Activated B cell treated with CpG ODN at 0.5 μM for 24 hours (primary cell): Measurements from ENCODE around the gene R3HDM2. TPM values are rescaled to one million over a fixed set of nuclear protein-coding genes. Genes with fewer than 3 reads are reported as not detected.

ENCODE experiments used
- ATAC-seq: fragments of 200-7000 bp; cut with Tn5 transposase; one replicate; pipeline ENCODE4 v1.10.0; 2021; ENCODE audit warnings: low read depth, mild to moderate bottlenecking, moderate library complexity
- CTCF ChIA-PET: fragments of 350-600 bp; sonication (Branson Sonifier 250); formaldehyde crosslinking; loops from one replicate; lab custom pipeline; 2021; ENCODE audit warnings: antibody characterized with exemption; lab: Charles Lee
- POLR2A ChIA-PET: fragments of 350-600 bp; sonication (Branson Sonifier 250); formaldehyde crosslinking; loops from one replicate; lab custom pipeline; 2021; ENCODE audit warnings: antibody characterized with exemption; lab: Charles Lee
- DNase-seq: peaks from one replicate; pipeline ENCODE4 v3.0.0; 2022
- H3K27ac Mint-ChIP-seq: one replicate; pipeline ENCODE4 v1.8.0; 2020; ENCODE audit warnings: mixed read lengths
- H3K27me3 Mint-ChIP-seq: one replicate; pipeline ENCODE4 v1.8.0; 2021; ENCODE audit warnings: mixed read lengths
- H3K36me3 Mint-ChIP-seq: one replicate; pipeline ENCODE4 v1.8.0; 2021; ENCODE audit warnings: low read depth, mixed read lengths
- H3K4me1 Mint-ChIP-seq: one replicate; pipeline ENCODE4 v1.8.0; 2021; ENCODE audit warnings: mixed read lengths
- H3K4me3 Mint-ChIP-seq: one replicate; pipeline ENCODE4 v1.8.0; 2020; ENCODE audit warnings: mild to moderate bottlenecking, mixed read lengths
- H3K9me3 Mint-ChIP-seq: one replicate; pipeline ENCODE4 v1.8.0; 2020; ENCODE audit warnings: mixed read lengths
- intact Hi-C: fragments of 100-400 bp; cut with micrococcal nuclease; formaldehyde crosslinking; loops from one replicate; pipeline ENCODE4 v1.15.1; 2024
- total RNA-seq: library from RNA; stranded (reverse); gene quantifications from 2 replicates; pipeline ENCODE4 v1.2.3, GENCODE V29; 2022
- TF ChIP-seq, protein P1 (sequence below): fragments of 200-600 bp; IDR thresholded peaks from one replicate; pipeline ENCODE4 v1.8.0; 2022; ENCODE audit warnings: antibody characterized with exemption, mild to moderate bottlenecking

The R3HDM2 gene
- total RNA-seq, 1 donor from 2014 or later, result 75.6 TPM

DNA sequence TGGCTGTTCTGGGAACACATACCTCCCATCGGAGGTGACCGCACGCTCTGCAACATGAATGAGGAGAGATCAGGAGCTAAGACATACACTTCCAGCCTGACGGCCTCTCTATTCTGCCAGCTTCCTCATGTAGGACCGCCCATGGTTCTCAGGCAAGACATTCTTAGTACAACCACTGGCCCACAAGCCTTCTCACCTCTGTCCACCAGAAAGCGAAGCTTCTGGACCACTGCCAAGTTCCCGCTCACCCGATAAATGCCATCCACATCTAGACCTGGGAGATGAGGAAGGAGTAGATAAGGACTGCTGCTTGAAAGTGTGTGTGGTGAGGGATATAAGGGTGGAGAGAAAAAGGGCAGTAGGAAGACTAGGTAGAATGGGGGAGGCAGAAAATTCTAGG, 43.6 kb upstream of the R3HDM2 start:
- ChIA-PET POLR2A (interaction anchor here (0.6 to 8.3 kb wide), 5 partner anchors 13 to 63 kb away, joined by 3 to 133 read pairs (median 9); partner anchors contain the start of genes DDIT3 and GLI1), CTCF (interaction anchor here (7.3 kb wide), 1 partner anchor 14 kb away, joined by 74 read pairs; the partner anchor contains the start of gene GLI1)
- TF ChIP-seq, protein P1, sequence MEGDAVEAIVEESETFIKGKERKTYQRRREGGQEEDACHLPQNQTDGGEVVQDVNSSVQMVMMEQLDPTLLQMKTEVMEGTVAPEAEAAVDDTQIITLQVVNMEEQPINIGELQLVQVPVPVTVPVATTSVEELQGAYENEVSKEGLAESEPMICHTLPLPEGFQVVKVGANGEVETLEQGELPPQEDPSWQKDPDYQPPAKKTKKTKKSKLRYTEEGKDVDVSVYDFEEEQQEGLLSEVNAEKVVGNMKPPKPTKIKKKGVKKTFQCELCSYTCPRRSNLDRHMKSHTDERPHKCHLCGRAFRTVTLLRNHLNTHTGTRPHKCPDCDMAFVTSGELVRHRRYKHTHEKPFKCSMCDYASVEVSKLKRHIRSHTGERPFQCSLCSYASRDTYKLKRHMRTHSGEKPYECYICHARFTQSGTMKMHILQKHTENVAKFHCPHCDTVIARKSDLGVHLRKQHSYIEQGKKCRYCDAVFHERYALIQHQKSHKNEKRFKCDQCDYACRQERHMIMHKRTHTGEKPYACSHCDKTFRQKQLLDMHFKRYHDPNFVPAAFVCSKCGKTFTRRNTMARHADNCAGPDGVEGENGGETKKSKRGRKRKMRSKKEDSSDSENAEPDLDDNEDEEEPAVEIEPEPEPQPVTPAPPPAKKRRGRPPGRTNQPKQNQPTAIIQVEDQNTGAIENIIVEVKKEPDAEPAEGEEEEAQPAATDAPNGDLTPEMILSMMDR, result no peak
- peak overlapping the region; percentile 44 for H3K4me3 Mint-ChIP-seq
- H3K36me3 Mint-ChIP-seq, result peaks cover 44% of the 10 kb centered on the region
- intact Hi-C loops, result no loop called here
- H3K27ac Mint-ChIP-seq, result peak overlapping the region; percentile 67
- ATAC-seq (no peak), DNase-seq (no peak)
- no peaks in the 10 kb centered on the region for H3K27me3 Mint-ChIP-seq
- peaks cover 61% of the 10 kb centered on the region for H3K4me1 Mint-ChIP-seq
- H3K9me3 Mint-ChIP-seq, result no peaks in the 10 kb centered on the region

DNA sequence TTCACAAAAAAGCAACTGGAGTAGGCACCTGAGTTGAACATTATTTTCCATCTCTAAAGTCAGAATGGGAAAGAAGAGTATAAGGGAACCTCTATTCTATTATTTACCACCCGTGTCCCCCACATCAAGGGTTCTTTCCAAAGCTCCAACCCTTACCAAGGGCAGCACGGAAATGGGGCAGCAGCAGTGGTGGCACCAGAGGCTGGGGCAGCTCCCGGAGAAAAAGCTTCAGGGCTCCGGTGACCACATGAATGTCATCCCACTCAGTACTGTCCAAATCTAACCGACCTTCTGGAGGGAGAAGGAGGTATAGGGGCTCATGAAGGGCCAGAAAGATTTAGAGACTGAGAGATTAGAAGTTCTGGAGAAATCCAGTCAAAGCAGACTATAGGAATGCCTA, 43.0 kb upstream of the R3HDM2 start:
- Mint-ChIP-seq H3K4me3 (no peak overlapping the region), H3K27ac (no peak overlapping the region), H3K4me1 (peaks cover 55% of the 10 kb centered on the region), H3K9me3 (no peaks in the 10 kb centered on the region), H3K27me3 (no peaks in the 10 kb centered on the region), H3K36me3 (peaks cover 49% of the 10 kb centered on the region)
- DNase-seq (no peak), ATAC-seq (no peak)
- POLR2A ChIA-PET, result interaction anchor here (0.6 to 8.3 kb wide), 3 partner anchors 13 to 64 kb away, joined by 9 to 133 read pairs (median 10); partner anchors contain the start of genes DDIT3 and GLI1
- intact Hi-C loops, result no loop called here
- TF ChIP-seq, protein P1, result no peak
- CTCF ChIA-PET, result interaction anchor here (7.3 kb wide), 1 partner anchor 13 kb away, joined by 74 read pairs; the partner anchor contains the start of gene GLI1

DNA sequence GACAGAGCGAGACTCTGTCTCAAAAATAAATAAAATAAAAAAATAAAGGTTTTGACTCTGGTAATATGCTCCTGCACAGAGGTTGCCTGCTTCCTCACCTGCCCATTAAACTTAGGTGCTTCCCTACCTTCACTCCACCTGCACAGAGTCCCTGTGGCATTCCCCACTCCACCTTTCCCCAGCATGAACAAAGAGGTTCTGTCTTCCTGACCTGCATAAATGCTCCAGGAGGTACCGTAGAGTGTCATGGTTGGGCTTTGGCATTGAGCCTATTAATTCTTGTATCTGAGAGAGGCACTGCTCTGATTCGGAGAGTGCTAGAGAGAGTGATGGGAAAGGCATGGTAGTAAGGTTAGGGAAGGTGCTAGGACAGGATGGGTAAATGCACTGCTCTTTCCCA, 42.5 kb upstream of the R3HDM2 start:
- H3K4me1 Mint-ChIP-seq, result peaks cover 50% of the 10 kb centered on the region
- intact Hi-C loops, result no loop called here
- ChIA-PET POLR2A (interaction anchor here (8.3 kb wide), 1 partner anchor 12 kb away, joined by 133 read pairs; the partner anchor contains the start of gene GLI1), CTCF (interaction anchor here (7.3 kb wide), 1 partner anchor 13 kb away, joined by 74 read pairs; the partner anchor contains the start of gene GLI1)
- no peak for DNase-seq
- TF ChIP-seq, protein P1, result no peak
- no peak overlapping the region for H3K4me3 Mint-ChIP-seq
- no peaks in the 10 kb centered on the region for H3K27me3 Mint-ChIP-seq
- no peak for ATAC-seq
- no peaks in the 10 kb centered on the region for H3K9me3 Mint-ChIP-seq
- H3K36me3 Mint-ChIP-seq, result peaks cover 53% of the 10 kb centered on the region
- H3K27ac Mint-ChIP-seq, result no peak overlapping the region

DNA sequence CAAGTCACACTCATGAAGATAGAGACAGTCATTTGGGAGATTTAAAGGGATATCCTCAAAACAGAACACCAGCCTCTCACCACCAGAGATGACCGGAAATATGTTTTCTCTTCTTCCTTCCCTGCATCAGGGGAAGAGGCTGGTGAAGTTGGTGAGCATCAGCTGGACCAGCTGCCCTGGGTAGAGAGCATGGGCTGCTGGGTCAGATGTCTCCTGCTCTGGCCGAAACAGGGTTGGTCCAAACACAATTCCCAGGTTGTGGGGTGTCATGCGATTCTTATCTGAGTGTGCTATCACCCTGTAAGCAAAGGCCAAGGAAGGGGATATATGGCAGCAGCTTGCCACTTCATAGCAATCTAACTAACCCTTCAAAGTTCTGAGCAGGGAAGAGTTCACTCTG, 41.5 kb upstream of the R3HDM2 start:
- no peak for ATAC-seq
- TF ChIP-seq, protein P1, result no peak
- intact Hi-C loops, result no loop called here
- no peak overlapping the region for H3K4me3 Mint-ChIP-seq
- H3K36me3 Mint-ChIP-seq, result peaks cover 61% of the 10 kb centered on the region
- H3K4me1 Mint-ChIP-seq, result peaks cover 41% of the 10 kb centered on the region
- CTCF ChIA-PET, result no interaction called here
- no peaks in the 10 kb centered on the region for H3K9me3 Mint-ChIP-seq
- H3K27ac Mint-ChIP-seq, result peak overlapping the region; percentile 37
- no peaks in the 10 kb centered on the region for H3K27me3 Mint-ChIP-seq
- DNase-seq, result no peak
- POLR2A ChIA-PET, result interaction anchor here (1.2 kb wide), 1 partner anchor 13 kb away, joined by 8 read pairs; the partner anchor contains the start of gene GLI1

DNA sequence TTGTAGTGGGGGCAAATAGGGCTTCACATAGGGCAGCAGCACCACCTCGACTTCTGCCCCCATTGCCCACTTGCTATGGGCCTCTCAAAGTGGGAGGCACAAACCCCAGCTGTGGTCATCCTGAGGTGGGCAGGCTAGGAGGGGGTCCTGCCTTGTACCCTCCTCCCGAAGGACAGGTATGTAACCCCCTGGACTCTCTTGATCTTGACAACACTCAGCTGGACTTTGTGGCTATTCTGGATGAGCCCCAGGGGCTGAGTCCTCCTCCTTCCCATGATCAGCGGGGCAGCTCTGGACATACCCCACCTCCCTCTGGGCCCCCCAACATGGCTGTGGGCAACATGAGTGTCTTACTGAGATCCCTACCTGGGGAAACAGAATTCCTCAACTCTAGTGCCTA, 40.8 kb upstream of the R3HDM2 start:
- peak overlapping the region; percentile 18 for H3K27ac Mint-ChIP-seq
- intact Hi-C loops, result no loop called here
- H3K27me3 Mint-ChIP-seq, result no peaks in the 10 kb centered on the region
- no peak for ATAC-seq
- no peak overlapping the region for H3K4me3 Mint-ChIP-seq
- ChIA-PET POLR2A (interaction anchor here (1.0 to 1.2 kb wide), 2 partner anchors 12 to 49 kb away, joined by 3 to 8 read pairs; partner anchors contain the start of gene GLI1), CTCF (no interaction called here)
- no peaks in the 10 kb centered on the region for H3K9me3 Mint-ChIP-seq
- peaks cover 38% of the 10 kb centered on the region for H3K4me1 Mint-ChIP-seq
- TF ChIP-seq, protein P1, result no peak
- no peak for DNase-seq
- H3K36me3 Mint-ChIP-seq, result peaks cover 65% of the 10 kb centered on the region
